ENCODE measurements around the gene STRA8. TPM values are rescaled to one million over a fixed set of nuclear protein-coding genes. Genes with fewer than 3 reads are reported as not detected.

The STRA8 gene
- total and polyA plus RNA-seq, 2 of the 13 experiments (the other 11 are each of a cell fraction or from before 2014, with no cell fraction given), result not detected

DNA sequence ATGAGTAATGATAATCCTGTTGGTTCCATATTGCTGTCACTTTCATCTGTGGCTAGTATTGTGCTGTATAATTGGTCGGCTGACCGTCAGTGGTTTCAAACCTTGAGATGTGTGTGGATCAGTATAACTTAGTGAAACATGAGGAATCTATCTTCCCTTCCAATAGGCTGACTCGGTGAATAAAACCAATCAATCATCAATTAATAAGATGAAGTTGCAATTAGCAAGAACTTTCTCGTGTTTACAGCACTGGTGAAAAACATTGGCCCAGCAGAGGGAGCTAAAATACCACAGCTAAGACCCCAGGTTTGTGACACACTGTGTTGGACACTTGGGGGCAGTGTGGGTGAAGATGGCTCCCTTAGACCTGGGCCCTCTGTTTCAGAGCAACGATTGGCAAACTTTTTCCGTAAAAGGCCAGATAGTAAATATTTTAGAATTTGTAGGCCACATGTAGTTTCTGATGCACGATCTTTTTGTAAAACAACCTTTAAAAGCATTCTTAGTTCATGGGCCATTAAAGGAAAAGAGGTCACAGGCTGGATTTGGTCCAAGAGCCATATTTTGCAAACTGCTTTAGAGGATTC is 47.8 kb downstream of the STRA8 start (continued):
- TF ChIP-seq, protein P1, sequence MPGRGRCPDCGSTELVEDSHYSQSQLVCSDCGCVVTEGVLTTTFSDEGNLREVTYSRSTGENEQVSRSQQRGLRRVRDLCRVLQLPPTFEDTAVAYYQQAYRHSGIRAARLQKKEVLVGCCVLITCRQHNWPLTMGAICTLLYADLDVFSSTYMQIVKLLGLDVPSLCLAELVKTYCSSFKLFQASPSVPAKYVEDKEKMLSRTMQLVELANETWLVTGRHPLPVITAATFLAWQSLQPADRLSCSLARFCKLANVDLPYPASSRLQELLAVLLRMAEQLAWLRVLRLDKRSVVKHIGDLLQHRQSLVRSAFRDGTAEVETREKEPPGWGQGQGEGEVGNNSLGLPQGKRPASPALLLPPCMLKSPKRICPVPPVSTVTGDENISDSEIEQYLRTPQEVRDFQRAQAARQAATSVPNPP (CRISPR knock-in tag; IDR thresholded peaks at IDR 0.05), result no peak
- TF ChIP-seq, protein P2, sequence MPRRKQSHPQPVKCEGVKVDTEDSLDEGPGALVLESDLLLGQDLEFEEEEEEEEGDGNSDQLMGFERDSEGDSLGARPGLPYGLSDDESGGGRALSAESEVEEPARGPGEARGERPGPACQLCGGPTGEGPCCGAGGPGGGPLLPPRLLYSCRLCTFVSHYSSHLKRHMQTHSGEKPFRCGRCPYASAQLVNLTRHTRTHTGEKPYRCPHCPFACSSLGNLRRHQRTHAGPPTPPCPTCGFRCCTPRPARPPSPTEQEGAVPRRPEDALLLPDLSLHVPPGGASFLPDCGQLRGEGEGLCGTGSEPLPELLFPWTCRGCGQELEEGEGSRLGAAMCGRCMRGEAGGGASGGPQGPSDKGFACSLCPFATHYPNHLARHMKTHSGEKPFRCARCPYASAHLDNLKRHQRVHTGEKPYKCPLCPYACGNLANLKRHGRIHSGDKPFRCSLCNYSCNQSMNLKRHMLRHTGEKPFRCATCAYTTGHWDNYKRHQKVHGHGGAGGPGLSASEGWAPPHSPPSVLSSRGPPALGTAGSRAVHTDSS (CRISPR knock-in tag; conservative IDR thresholded peaks at IDR 0.05), result no peak
- TF ChIP-seq ZNF530 (CRISPR knock-in tag; IDR thresholded peaks at IDR 0.05; ENCODE audit: low read depth) (no peak), ZNF264 (CRISPR knock-in tag; IDR thresholded peaks at IDR 0.05) (0 out of 2 replicates have a peak, but pooled peaks have one; percentile 62), TSC22D2 (CRISPR knock-in tag; IDR thresholded peaks at IDR 0.05; ENCODE audit: borderline replicate concordance) (no peak), WIZ (CRISPR knock-in tag; IDR thresholded peaks at IDR 0.05) (no peak), NFE2 (CRISPR knock-in tag; IDR thresholded peaks at IDR 0.05) (no peak), GPN1 (CRISPR knock-in tag; IDR thresholded peaks at IDR 0.05; ENCODE audit: borderline replicate concordance) (no peak), EEA1 (CRISPR knock-in tag; IDR thresholded peaks at IDR 0.05; ENCODE audit: borderline replicate concordance) (no peak), SETDB1 (CRISPR knock-in tag; IDR thresholded peaks at IDR 0.05; ENCODE audit: borderline replicate concordance) (no peak), ZBTB42 (CRISPR knock-in tag; IDR thresholded peaks at IDR 0.05) (no peak), TARDBP (CRISPR knock-in tag; IDR thresholded peaks at IDR 0.05) (0 out of 2 replicates have a peak, but pooled peaks have one; percentile 32), POGZ (CRISPR knock-in tag; IDR thresholded peaks at IDR 0.05) (no peak), SALL2 (CRISPR knock-in tag; IDR thresholded peaks at IDR 0.05) (0 out of 2 replicates have a peak, but pooled peaks have one; percentile 38), CAMTA2 (CRISPR knock-in tag; IDR thresholded peaks at IDR 0.05; ENCODE audit: borderline replicate concordance) (no peak), ZNF3 (CRISPR knock-in tag; IDR thresholded peaks at IDR 0.05) (no peak), TOPORS (CRISPR knock-in tag; IDR thresholded peaks at IDR 0.05) (no peak), SMYD3 (CRISPR knock-in tag; IDR thresholded peaks at IDR 0.05) (no peak), PTBP1 (IDR thresholded peaks at IDR 0.05; ENCODE audit: low read depth, low read length, poor library complexity, severe bottlenecking) (no peak), ZNF703 (CRISPR knock-in tag; IDR thresholded peaks at IDR 0.05; ENCODE audit: borderline replicate concordance) (no peak), ZNF569 (CRISPR knock-in tag; IDR thresholded peaks at IDR 0.05; ENCODE audit: borderline replicate concordance) (no peak)
- TF ChIP-seq, protein P3, sequence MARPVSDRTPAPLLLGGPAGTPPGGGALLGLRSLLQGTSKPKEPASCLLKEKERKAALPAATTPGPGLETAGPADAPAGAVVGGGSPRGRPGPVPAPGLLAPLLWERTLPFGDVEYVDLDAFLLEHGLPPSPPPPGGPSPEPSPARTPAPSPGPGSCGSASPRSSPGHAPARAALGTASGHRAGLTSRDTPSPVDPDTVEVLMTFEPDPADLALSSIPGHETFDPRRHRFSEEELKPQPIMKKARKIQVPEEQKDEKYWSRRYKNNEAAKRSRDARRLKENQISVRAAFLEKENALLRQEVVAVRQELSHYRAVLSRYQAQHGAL (CRISPR knock-in tag; IDR thresholded peaks at IDR 0.05; ENCODE audit: not compliant biosample characterization), result peak; percentile 28
- TF ChIP-seq, protein P4, sequence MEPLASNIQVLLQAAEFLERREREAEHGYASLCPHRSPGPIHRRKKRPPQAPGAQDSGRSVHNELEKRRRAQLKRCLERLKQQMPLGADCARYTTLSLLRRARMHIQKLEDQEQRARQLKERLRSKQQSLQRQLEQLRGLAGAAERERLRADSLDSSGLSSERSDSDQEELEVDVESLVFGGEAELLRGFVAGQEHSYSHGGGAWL (CRISPR knock-in tag; IDR thresholded peaks at IDR 0.05), result no peak
- TF ChIP-seq, protein P5, sequence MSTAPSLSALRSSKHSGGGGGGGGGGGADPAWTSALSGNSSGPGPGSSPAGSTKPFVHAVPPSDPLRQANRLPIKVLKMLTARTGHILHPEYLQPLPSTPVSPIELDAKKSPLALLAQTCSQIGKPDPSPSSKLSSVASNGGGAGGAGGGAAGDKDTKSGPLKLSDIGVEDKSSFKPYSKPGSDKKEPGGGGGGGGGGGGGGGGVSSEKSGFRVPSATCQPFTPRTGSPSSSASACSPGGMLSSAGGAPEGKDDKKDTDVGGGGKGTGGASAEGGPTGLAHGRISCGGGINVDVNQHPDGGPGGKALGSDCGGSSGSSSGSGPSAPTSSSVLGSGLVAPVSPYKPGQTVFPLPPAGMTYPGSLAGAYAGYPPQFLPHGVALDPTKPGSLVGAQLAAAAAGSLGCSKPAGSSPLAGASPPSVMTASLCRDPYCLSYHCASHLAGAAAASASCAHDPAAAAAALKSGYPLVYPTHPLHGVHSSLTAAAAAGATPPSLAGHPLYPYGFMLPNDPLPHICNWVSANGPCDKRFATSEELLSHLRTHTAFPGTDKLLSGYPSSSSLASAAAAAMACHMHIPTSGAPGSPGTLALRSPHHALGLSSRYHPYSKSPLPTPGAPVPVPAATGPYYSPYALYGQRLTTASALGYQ (CRISPR knock-in tag; IDR thresholded peaks at IDR 0.05), result no peak
